ENCODE results near the gene ALDH3A1. TPM values are rescaled to one million over a fixed set of nuclear protein-coding genes. Genes with fewer than 3 reads are reported as not detected.

Gene ALDH3A1
- polyA plus RNA-seq, 1 donor from 2014 or later = 0.10 TPM

DNA sequence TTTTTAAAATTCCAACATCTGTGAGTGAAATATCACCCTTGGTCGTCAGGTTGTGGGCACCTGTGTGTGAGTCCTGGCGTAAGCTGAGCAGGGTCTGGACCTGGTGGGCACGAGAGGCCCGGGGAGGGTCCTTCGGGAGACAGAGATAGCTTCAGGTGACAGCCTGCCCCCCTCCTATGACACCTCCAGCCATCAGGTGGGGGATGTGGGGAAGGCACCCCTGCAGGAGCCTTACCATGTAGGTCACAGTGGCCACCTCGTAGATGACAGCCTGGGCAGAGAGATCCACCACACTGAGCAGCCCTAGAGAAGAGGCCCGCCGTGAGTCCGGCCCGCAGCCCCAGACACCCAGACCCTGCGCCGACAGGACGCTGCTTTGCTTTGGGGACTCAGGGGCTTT lies 42.9 kb downstream of the ALDH3A1 start:
- Histone ChIP-seq H2AFZ (ENCODE audit: low read depth, low read length) (no peak overlapping the region), H4K20me1 (ENCODE audit: insufficient read depth) (no peaks in the 10 kb centered on the region), H3K9ac (ENCODE audit: low read length) (no peak overlapping the region), H3K4me2 (ENCODE audit: low read length) (no peak overlapping the region), H3K79me2 (replicated peaks; ENCODE audit: insufficient read depth, low read length) (no peaks in the 10 kb centered on the region), H3K36me3 (ENCODE audit: insufficient read depth, low read length) (no peaks in the 10 kb centered on the region), H3K9me3 (ENCODE audit: low read length) (no peaks in the 10 kb centered on the region), H3K4me3 (ENCODE audit: low read length) (no peak overlapping the region), H3K27ac (ENCODE audit: low read length) (no peak overlapping the region), H3F3A (ENCODE audit: insufficient read depth, low read length, poor library complexity, severe bottlenecking) (no peaks in the 10 kb centered on the region), H3K27me3 (ENCODE audit: insufficient read depth, low read depth, low read length) (no peaks in the 10 kb centered on the region), H3K9me2 (ENCODE audit: insufficient read depth, low read length) (no peaks in the 10 kb centered on the region)
- TF ChIP-seq TAF1 (IDR thresholded peaks at IDR 0.05; ENCODE audit: low read depth) (no peak), EP300 (conservative IDR thresholded peaks at IDR 0.05; ENCODE audit: poor library complexity, severe bottlenecking) (no peak), SMC3 (conservative IDR thresholded peaks at IDR 0.05; ENCODE audit: poor library complexity) (no peak), EZH2 (IDR thresholded peaks at IDR 0.05; ENCODE audit: borderline replicate concordance, insufficient read depth, low read length, poor library complexity, severe bottlenecking) (no peak), POLR2AphosphoS5 (IDR thresholded peaks at IDR 0.05) (no peak), RAD21 (conservative IDR thresholded peaks at IDR 0.05) (no peak)

DNA sequence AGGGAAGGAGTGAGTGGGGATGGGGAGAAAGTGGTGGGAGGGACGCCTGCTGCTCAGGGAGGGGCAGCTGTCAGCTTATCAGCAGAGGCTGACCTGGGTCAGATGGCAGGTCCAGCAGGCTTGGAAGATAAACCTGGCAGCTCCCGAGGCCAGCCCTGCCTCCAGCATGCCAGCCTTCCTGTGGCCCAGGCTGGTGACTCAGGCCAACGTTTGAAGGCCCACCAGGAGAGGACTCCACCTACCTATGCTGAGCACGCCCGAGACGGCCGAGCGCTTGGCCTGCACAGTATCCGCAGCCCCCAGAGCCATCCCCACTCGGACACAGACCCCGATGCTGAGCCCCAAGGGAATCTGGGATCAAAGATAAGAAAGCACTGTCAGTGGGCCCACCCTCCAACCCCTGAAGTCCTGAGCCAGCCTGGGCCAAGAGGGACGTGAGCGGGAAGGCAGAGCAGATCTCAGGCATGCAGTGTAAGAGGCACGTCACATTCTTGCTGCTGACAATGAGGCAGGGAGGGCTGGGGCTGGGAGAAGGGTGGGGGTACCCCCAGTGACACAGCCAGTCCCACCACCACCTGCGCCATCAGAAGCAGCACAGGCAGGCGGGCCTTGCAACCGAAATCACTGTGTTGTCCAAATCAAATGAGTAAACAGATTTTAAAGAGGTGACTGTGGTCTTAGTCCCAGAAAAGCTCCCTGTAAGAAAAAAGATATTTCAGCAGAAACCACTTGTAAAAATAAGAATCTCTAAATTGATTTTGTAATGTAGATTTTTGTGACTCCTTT lies 44.1 kb downstream of the ALDH3A1 start:
- H3K27ac ChIP-seq (ENCODE audit: low read length) = no peak overlapping the region
- no peaks in the 10 kb centered on the region for H3K36me3 ChIP-seq (ENCODE audit: insufficient read depth, low read length)
- no peak overlapping the region for H3K4me2 ChIP-seq (ENCODE audit: low read length)
- H3K4me3 ChIP-seq (ENCODE audit: low read length) = no peak overlapping the region
- H3F3A ChIP-seq (ENCODE audit: insufficient read depth, low read length, poor library complexity, severe bottlenecking) = no peaks in the 10 kb centered on the region
- no peak for TF ChIP-seq SMC3 (conservative IDR thresholded peaks at IDR 0.05; ENCODE audit: poor library complexity)
- TF ChIP-seq, protein P1, sequence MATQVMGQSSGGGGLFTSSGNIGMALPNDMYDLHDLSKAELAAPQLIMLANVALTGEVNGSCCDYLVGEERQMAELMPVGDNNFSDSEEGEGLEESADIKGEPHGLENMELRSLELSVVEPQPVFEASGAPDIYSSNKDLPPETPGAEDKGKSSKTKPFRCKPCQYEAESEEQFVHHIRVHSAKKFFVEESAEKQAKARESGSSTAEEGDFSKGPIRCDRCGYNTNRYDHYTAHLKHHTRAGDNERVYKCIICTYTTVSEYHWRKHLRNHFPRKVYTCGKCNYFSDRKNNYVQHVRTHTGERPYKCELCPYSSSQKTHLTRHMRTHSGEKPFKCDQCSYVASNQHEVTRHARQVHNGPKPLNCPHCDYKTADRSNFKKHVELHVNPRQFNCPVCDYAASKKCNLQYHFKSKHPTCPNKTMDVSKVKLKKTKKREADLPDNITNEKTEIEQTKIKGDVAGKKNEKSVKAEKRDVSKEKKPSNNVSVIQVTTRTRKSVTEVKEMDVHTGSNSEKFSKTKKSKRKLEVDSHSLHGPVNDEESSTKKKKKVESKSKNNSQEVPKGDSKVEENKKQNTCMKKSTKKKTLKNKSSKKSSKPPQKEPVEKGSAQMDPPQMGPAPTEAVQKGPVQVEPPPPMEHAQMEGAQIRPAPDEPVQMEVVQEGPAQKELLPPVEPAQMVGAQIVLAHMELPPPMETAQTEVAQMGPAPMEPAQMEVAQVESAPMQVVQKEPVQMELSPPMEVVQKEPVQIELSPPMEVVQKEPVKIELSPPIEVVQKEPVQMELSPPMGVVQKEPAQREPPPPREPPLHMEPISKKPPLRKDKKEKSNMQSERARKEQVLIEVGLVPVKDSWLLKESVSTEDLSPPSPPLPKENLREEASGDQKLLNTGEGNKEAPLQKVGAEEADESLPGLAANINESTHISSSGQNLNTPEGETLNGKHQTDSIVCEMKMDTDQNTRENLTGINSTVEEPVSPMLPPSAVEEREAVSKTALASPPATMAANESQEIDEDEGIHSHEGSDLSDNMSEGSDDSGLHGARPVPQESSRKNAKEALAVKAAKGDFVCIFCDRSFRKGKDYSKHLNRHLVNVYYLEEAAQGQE (IDR thresholded peaks at IDR 0.05; ENCODE audit: borderline replicate concordance) = no peak
- TF ChIP-seq EZH2 (IDR thresholded peaks at IDR 0.05; ENCODE audit: borderline replicate concordance, insufficient read depth, low read length, poor library complexity, severe bottlenecking) = no peak
- no peak for TF ChIP-seq POLR2AphosphoS5 (IDR thresholded peaks at IDR 0.05)
- no peak for TF ChIP-seq TAF1 (IDR thresholded peaks at IDR 0.05; ENCODE audit: low read depth)
- TF ChIP-seq EP300 (conservative IDR thresholded peaks at IDR 0.05; ENCODE audit: poor library complexity, severe bottlenecking) = no peak
- TF ChIP-seq RAD21 (conservative IDR thresholded peaks at IDR 0.05) = no peak
- TF ChIP-seq, protein P2, sequence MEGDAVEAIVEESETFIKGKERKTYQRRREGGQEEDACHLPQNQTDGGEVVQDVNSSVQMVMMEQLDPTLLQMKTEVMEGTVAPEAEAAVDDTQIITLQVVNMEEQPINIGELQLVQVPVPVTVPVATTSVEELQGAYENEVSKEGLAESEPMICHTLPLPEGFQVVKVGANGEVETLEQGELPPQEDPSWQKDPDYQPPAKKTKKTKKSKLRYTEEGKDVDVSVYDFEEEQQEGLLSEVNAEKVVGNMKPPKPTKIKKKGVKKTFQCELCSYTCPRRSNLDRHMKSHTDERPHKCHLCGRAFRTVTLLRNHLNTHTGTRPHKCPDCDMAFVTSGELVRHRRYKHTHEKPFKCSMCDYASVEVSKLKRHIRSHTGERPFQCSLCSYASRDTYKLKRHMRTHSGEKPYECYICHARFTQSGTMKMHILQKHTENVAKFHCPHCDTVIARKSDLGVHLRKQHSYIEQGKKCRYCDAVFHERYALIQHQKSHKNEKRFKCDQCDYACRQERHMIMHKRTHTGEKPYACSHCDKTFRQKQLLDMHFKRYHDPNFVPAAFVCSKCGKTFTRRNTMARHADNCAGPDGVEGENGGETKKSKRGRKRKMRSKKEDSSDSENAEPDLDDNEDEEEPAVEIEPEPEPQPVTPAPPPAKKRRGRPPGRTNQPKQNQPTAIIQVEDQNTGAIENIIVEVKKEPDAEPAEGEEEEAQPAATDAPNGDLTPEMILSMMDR (IDR thresholded peaks at IDR 0.05; ENCODE audit: poor library complexity, severe bottlenecking) = no peak
- TF ChIP-seq MXI1 (conservative IDR thresholded peaks at IDR 0.05; ENCODE audit: poor library complexity, severe bottlenecking) = no peak
- H3K9ac ChIP-seq (ENCODE audit: low read length) = no peak overlapping the region
- H3K27me3 ChIP-seq (ENCODE audit: insufficient read depth, low read depth, low read length) = no peaks in the 10 kb centered on the region
- H2AFZ ChIP-seq (ENCODE audit: low read depth, low read length) = no peak overlapping the region
- no peaks in the 10 kb centered on the region for H3K79me2 ChIP-seq (replicated peaks; ENCODE audit: insufficient read depth, low read length)
- H4K20me1 ChIP-seq (ENCODE audit: insufficient read depth) = no peaks in the 10 kb centered on the region
- H3K9me3 ChIP-seq (ENCODE audit: low read length) = no peaks in the 10 kb centered on the region
- no peaks in the 10 kb centered on the region for H3K9me2 ChIP-seq (ENCODE audit: insufficient read depth, low read length)
